ENCODE results near the gene PCSK7.

- TF ChIP-seq ZBTB33 (IDR thresholded peaks at IDR 0.05) (no peak), RB1 (IDR thresholded peaks at IDR 0.05; ENCODE audit: borderline replicate concordance) (no peak), SP1 (IDR thresholded peaks at IDR 0.05; ENCODE audit: low read depth, low read length) (no peak), CBX3 (IDR thresholded peaks at IDR 0.05; ENCODE audit: borderline replicate concordance, low read depth) (no peak), POLR2A (IDR thresholded peaks at IDR 0.05; ENCODE audit: low read depth, low read length) (no peak), CHD2 (IDR thresholded peaks at IDR 0.05; ENCODE audit: borderline replicate concordance, low read depth, low read length) (no peak), REST (IDR thresholded peaks at IDR 0.05; ENCODE audit: low read depth, low read length) (no peak), STAT3 (IDR thresholded peaks at IDR 0.05; ENCODE audit: low read depth, low read length) (no peak), SMC3 (IDR thresholded peaks at IDR 0.05; ENCODE audit: borderline replicate concordance, low read length) (no peak), POLR2AphosphoS5 (IDR thresholded peaks at IDR 0.05; ENCODE audit: low read length) (no peak), FOXM1 (IDR thresholded peaks at IDR 0.05; ENCODE audit: low read depth, low read length) (no peak), IKZF1 (conservative IDR thresholded peaks at IDR 0.05) (no peak)
- TF ChIP-seq, protein P1, sequence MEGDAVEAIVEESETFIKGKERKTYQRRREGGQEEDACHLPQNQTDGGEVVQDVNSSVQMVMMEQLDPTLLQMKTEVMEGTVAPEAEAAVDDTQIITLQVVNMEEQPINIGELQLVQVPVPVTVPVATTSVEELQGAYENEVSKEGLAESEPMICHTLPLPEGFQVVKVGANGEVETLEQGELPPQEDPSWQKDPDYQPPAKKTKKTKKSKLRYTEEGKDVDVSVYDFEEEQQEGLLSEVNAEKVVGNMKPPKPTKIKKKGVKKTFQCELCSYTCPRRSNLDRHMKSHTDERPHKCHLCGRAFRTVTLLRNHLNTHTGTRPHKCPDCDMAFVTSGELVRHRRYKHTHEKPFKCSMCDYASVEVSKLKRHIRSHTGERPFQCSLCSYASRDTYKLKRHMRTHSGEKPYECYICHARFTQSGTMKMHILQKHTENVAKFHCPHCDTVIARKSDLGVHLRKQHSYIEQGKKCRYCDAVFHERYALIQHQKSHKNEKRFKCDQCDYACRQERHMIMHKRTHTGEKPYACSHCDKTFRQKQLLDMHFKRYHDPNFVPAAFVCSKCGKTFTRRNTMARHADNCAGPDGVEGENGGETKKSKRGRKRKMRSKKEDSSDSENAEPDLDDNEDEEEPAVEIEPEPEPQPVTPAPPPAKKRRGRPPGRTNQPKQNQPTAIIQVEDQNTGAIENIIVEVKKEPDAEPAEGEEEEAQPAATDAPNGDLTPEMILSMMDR (IDR thresholded peaks at IDR 0.05 in 2 of 3, conservative IDR thresholded peaks at IDR 0.05 in 1 of 3; ENCODE audit: control insufficient read depth in 2 of 3, extremely low read depth in 1 of 3, insufficient read depth in 1 of 3, low read depth in 3 of 3, low read length in 3 of 3) = no peak
These were observed 46.0 kb downstream of the PCSK7 start for GRCh38 chr11:117185736-117186430.

Measured in GM12878 (cell line).